SH-SY5Y (cell line): Measurements from ENCODE around the gene PCNT.

Source experiments
- GATA2 ChIP-seq: IDR thresholded peaks from 2 replicates; pipeline ENCODE4 v1.6.1; 2011; ENCODE audit warnings: mild to moderate bottlenecking, low read depth, low read length
- GATA3 ChIP-seq: IDR thresholded peaks from 2 replicates; pipeline ENCODE4 v1.6.1; 2011; ENCODE audit warnings: low read depth, mild to moderate bottlenecking, low read length, moderate library complexity

DNA sequence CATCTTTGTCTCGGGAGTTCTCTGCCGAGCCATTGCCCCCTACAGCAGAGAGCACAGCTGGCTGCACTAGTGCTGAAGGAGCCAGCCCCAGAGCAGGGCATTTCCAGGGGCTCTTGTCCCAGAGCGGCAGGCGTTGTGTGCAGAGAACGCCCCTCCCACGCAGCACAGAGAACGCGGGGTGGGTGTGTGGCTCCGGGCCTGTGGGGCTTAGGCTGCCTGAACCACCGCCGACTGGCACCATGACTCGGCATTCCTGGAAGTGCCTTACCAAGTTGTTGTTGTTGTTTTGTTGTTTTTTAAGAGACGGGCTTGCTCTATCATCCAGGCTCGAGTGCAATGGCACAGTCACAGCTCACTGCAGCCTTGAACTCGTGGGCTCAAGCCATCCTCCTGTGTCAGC lies 119.0 kb downstream of the PCNT start:
- TF ChIP-seq GATA3 (no peak), GATA2 (no peak)
